Endodermal cell (in vitro differentiated cells): ENCODE measurements around the gene FER. TPM values are rescaled to one million over a fixed set of nuclear protein-coding genes. Genes with fewer than 3 reads are reported as not detected.

Source experiments
- DNase-seq: peaks from one replicate; pipeline ENCODE4 v3.0.0-alpha.2; 2017
- H3K27ac ChIP-seq: 2 replicates; pipeline ENCODE4 v1.5.1; 2013; ENCODE audit warnings: mild to moderate bottlenecking, low read depth, low read length, moderate library complexity
- H3K27me3 ChIP-seq: 2 replicates; pipeline ENCODE4 v1.6.1; 2013; ENCODE audit warnings: mild to moderate bottlenecking, low read length, moderate library complexity; ENCODE audit not compliant: insufficient read depth, control insufficient read depth, poor library complexity, severe bottlenecking
- H3K36me3 ChIP-seq: 2 replicates; pipeline ENCODE4 v1.7.0; 2013; ENCODE audit warnings: mild to moderate bottlenecking, low read length, moderate library complexity; ENCODE audit not compliant: control insufficient read depth, insufficient read depth
- H3K4me1 ChIP-seq: one replicate; pipeline ENCODE4 v1.7.0; 2013; ENCODE audit warnings: low read length; ENCODE audit not compliant: control insufficient read depth, insufficient read depth
- H3K4me3 ChIP-seq: 2 replicates; pipeline ENCODE4 v1.5.1; 2013; ENCODE audit warnings: mild to moderate bottlenecking, low read length, moderate library complexity
- H3K9ac ChIP-seq: 2 replicates; pipeline ENCODE4 v1.6.1; 2013; ENCODE audit warnings: mild to moderate bottlenecking, low read length, moderate library complexity; ENCODE audit not compliant: poor library complexity, severe bottlenecking; ENCODE audit errors: extremely low read depth
- H3K9me3 ChIP-seq: 2 replicates; pipeline ENCODE4 v1.6.1; 2013; ENCODE audit warnings: mild to moderate bottlenecking, low read length, moderate library complexity; ENCODE audit not compliant: control insufficient read depth
- H3K27ac Mint-ChIP-seq: 2 replicates; pipeline ENCODE4 v1.8.0; 2020; ENCODE audit warnings: mixed read lengths
- H3K27me3 Mint-ChIP-seq: 2 replicates; pipeline ENCODE4 v1.8.0; 2021; ENCODE audit warnings: mild to moderate bottlenecking, mixed read lengths; ENCODE audit not compliant: insufficient read depth
- H3K36me3 Mint-ChIP-seq: 2 replicates; pipeline ENCODE4 v1.8.0; 2020; ENCODE audit warnings: low read depth, mixed read lengths
- H3K4me1 Mint-ChIP-seq: 2 replicates; pipeline ENCODE4 v1.8.0; 2020; ENCODE audit warnings: mixed read lengths
- H3K4me3 Mint-ChIP-seq: 2 replicates; pipeline ENCODE4 v1.8.0; 2020; ENCODE audit warnings: mild to moderate bottlenecking, moderate library complexity, mixed read lengths
- H3K9me3 Mint-ChIP-seq: 2 replicates; pipeline ENCODE4 v1.8.0; 2020; ENCODE audit warnings: mild to moderate bottlenecking, mixed read lengths
- WGBS, 2 experiments: methylation state at CpG; one replicate each; pipeline versions ENCODE4 v1.1.5 to v1.1.7; 2013; ENCODE audit warnings: missing lambda C conversion rate in 2 of 2, mixed read lengths in 1 of 2; ENCODE audit not compliant: insufficient coverage in 1 of 2, insufficient read length in 1 of 2; 5-methylcytosine and 5-hydroxymethylcytosine counted together
- total RNA-seq, 2 donors: library from RNA; stranded (reverse); fragmentation: NEBNext Ultra II Directional in 1 of 2; extraction: Animal tissue kit (Norgen Biotek cat#: 25700) in 1 of 2; gene quantifications; 2 replicates in 1 of 2; 3 replicates in 1 of 2; pipeline ENCODE4 v1.2.1, GENCODE V29; 2021
- TF ChIP-seq, protein P1 (sequence below): fragments of 200-600 bp; sonication (generic); conservative IDR thresholded peaks from 2 replicates; pipeline ENCODE4 v1.5.0; 2021; ENCODE audit warnings: antibody characterized with exemption, mild to moderate bottlenecking

FER gene
- total RNA-seq, 2 donors from 2014 or later: 24.5 to 26.8 TPM

DNA sequence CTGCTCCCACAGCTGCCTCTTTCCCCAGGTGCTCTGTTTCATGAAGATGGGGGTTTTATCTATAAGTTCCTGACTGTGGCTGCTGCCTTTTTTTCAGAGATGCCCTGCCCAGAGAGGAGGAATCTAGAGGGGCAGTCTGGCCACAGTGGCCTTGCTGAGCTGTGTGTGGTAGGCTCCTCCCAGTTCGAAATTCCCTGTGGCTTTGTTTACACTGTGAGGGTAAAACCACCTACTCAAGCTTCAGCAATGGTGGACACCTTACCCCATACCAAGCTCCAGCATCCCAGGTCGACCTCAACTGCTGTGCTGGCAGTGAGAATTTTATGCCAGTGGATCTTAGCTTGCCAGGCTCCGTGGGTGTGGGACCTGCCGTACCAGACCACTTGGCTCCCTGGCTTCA lies 250.0 kb downstream of the FER start:
- no peak overlapping the region for H3K27ac ChIP-seq
- H3K4me1 ChIP-seq: no peaks in the 10 kb centered on the region
- Mint-ChIP-seq H3K27me3 (no peaks in the 10 kb centered on the region), H3K27ac (no peak overlapping the region), H3K36me3 (peaks cover 37% of the 10 kb centered on the region), H3K9me3 (peaks cover 43% of the 10 kb centered on the region), H3K4me1 (no peaks in the 10 kb centered on the region), H3K4me3 (no peak overlapping the region)
- H3K9me3 ChIP-seq: peaks cover 7% of the 10 kb centered on the region
- H3K36me3 ChIP-seq: no peaks in the 10 kb centered on the region
- H3K9ac ChIP-seq: no peak overlapping the region
- WGBS, 2 experiments: 86 to 94% methylated on average over 2 to 4 of the region's 4 CpGs
- no peaks in the 10 kb centered on the region for H3K27me3 ChIP-seq
- H3K4me3 ChIP-seq: no peak overlapping the region
- DNase-seq: no peak
- TF ChIP-seq, protein P1, sequence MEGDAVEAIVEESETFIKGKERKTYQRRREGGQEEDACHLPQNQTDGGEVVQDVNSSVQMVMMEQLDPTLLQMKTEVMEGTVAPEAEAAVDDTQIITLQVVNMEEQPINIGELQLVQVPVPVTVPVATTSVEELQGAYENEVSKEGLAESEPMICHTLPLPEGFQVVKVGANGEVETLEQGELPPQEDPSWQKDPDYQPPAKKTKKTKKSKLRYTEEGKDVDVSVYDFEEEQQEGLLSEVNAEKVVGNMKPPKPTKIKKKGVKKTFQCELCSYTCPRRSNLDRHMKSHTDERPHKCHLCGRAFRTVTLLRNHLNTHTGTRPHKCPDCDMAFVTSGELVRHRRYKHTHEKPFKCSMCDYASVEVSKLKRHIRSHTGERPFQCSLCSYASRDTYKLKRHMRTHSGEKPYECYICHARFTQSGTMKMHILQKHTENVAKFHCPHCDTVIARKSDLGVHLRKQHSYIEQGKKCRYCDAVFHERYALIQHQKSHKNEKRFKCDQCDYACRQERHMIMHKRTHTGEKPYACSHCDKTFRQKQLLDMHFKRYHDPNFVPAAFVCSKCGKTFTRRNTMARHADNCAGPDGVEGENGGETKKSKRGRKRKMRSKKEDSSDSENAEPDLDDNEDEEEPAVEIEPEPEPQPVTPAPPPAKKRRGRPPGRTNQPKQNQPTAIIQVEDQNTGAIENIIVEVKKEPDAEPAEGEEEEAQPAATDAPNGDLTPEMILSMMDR: no peak

DNA sequence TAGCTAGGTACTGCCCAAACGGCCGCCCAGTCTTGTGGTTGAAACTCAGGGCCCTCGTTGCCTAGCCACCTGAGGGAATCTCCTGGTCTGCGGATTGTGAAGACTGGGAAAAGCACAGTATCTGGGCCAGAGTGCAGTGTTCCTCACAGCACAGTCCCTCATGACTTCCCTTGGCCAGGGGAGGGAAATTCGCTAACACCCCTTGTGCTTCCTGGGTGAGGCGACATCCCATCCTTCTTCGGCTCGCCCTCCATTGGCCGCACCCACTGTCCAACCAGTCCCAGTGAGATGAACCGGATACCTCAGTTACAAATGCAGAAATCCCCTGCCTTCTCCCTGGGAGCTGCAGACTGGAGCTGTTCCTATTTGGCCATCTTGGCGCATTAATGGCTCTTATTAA lies 250.5 kb downstream of the FER start:
- no peak overlapping the region for H3K27ac Mint-ChIP-seq
- H3K9me3 ChIP-seq: peaks cover 7% of the 10 kb centered on the region
- H3K36me3 ChIP-seq: no peaks in the 10 kb centered on the region
- 93 to 96% methylated on average over 10 to 11 of the region's 11 CpGs for WGBS, 2 experiments
- no peaks in the 10 kb centered on the region for H3K27me3 ChIP-seq
- peaks cover 36% of the 10 kb centered on the region for H3K36me3 Mint-ChIP-seq
- H3K9me3 Mint-ChIP-seq: peaks cover 38% of the 10 kb centered on the region
- no peaks in the 10 kb centered on the region for H3K27me3 Mint-ChIP-seq
- TF ChIP-seq, protein P1: no peak
- DNase-seq: no peak
- H3K4me1 Mint-ChIP-seq: no peaks in the 10 kb centered on the region
- no peak overlapping the region for H3K27ac ChIP-seq
- no peak overlapping the region for H3K4me3 ChIP-seq
- no peak overlapping the region for H3K9ac ChIP-seq
- H3K4me3 Mint-ChIP-seq: no peak overlapping the region
- no peaks in the 10 kb centered on the region for H3K4me1 ChIP-seq

DNA sequence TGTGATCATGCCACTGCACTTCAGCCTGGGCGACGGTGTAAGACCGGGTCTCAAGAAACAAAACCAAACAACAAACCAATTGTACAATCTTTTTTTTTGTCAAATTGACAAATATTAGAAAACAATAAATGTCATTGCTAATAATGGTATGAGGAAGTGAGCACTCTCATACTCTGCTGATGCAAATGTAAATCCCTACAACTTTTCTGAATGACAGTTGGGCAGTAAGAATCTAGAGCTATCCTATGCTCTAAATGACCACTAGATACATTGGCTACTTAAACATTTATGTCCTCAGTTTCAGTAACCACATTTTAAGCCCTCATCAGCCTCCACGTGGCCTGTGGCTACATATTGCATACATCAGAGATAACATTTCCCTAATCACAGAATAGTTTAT lies 256.2 kb downstream of the FER start:
- H3K27ac Mint-ChIP-seq: no peak overlapping the region
- no peaks in the 10 kb centered on the region for H3K4me1 Mint-ChIP-seq

More for the DNA sequence above, 256.2 kb downstream of the FER start:
- H3K4me3 Mint-ChIP-seq: no peak overlapping the region
- Histone ChIP-seq H3K27me3 (no peaks in the 10 kb centered on the region), H3K27ac (no peak overlapping the region), H3K4me1 (no peaks in the 10 kb centered on the region), H3K4me3 (no peak overlapping the region), H3K9me3 (no peaks in the 10 kb centered on the region), H3K9ac (no peak overlapping the region), H3K36me3 (no peaks in the 10 kb centered on the region)
- peaks cover 3% of the 10 kb centered on the region for H3K9me3 Mint-ChIP-seq
- TF ChIP-seq, protein P1: no peak
- 95 to 100% methylated on average over 1 of the region's 4 CpGs for WGBS, 2 experiments
- H3K36me3 Mint-ChIP-seq: no peaks in the 10 kb centered on the region
- DNase-seq: no peak
- no peaks in the 10 kb centered on the region for H3K27me3 Mint-ChIP-seq
